GM08714 (cell line): ENCODE results near the gene NINJ2.

ENCODE experiments used
- H3K4me3 ChIP-seq: fragments of 200-500 bp; sonication (Bioruptor generic); 2 replicates; pipeline ENCODE4 v1.5.1; 2014; ENCODE audit warnings: mild to moderate bottlenecking, low read length, inconsistent platforms
- ZNF274 ChIP-seq: IDR thresholded peaks from 2 replicates; pipeline ENCODE4 v1.6.1; 2012; ENCODE audit warnings: mild to moderate bottlenecking, low read depth, low read length

Gene NINJ2

DNA sequence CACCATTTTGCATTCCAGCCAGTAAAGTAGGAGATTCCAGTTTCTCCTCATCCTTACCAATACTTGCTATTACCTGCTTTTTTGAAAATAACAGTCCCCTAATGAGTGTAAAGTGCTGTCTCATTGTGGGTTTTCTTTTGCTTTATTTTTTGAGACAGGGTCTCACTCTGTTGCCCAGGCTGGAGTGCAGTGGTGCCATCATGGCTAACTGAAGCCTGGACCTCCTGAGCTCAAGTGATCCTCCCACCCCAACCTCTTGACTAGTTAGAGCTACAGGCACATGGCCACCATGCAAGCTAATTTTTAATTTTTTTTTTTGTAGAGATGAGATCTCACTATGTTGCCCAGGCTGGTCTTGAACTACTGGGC is 60.6 kb downstream of the NINJ2 start:
- no peak overlapping the region for H3K4me3 ChIP-seq
- TF ChIP-seq ZNF274: no peak

DNA sequence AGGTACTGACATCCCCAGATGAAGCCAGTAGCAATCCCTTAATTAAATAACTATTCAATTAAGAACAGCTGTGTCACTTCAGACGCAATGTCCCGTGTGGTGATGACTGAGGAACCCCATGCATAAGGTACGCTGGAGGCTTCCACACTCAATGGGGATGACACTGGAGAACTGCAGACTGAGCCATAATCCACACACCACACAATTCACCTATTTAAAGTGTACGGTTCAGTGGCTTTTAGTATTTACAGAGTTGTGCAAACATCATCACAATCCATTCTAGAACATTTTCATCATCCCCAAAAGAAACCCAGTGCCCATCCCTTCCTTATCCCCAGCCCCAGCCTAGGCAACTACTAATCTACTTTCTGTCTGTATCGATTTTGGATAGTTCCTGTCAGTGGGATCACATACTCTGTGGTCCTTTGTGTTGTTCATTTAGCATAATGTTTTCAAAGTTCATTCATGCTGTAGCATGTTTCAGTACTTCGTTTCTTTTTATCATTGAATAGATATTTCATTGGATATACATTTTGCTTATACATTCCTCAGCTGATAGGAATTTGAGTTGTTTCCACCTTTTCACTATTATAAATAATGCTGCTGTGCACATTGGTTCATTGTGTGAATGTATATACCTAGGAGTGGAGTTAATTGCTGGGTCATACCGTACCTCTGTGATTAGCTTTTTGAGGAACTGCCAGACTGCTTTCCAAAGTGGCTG is 61.1 kb downstream of the NINJ2 start:
- H3K4me3 ChIP-seq: no peak overlapping the region
- no peak for TF ChIP-seq ZNF274

DNA sequence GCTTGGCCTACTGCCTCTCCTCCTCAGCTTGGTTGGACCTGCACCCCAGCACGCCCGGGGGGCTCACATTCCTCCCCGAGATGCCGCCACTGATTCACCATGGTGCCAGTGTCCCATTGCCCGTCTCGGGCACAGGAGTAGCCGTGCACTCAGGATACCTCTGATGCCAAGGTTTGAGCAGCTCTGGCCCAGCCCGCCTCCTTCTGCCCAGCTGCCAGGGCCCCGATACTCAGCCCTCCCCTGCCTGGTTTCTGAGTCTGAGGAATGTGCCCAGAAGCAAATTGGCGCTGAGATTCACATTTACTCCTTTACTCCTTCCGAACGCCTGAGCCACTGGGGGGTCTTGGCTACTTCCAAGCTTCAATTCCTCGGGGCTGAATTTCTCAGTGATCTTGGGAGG is 63.5 kb downstream of the NINJ2 start:
- H3K4me3 ChIP-seq: no peak overlapping the region
- no peak for TF ChIP-seq ZNF274

GRCh38 chr12:597926-598568 is 65.2 kb downstream of the NINJ2 start:
- TF ChIP-seq ZNF274: no peak
- no peak overlapping the region for H3K4me3 ChIP-seq

GRCh38 chr12:593396-594270 is 69.6 kb downstream of the NINJ2 start:
- no peak overlapping the region for H3K4me3 ChIP-seq
- TF ChIP-seq ZNF274: no peak

- TF ChIP-seq ZNF274: no peak
These were observed 71.2 kb downstream of the NINJ2 start for GRCh38 chr12:592024-592505.

DNA sequence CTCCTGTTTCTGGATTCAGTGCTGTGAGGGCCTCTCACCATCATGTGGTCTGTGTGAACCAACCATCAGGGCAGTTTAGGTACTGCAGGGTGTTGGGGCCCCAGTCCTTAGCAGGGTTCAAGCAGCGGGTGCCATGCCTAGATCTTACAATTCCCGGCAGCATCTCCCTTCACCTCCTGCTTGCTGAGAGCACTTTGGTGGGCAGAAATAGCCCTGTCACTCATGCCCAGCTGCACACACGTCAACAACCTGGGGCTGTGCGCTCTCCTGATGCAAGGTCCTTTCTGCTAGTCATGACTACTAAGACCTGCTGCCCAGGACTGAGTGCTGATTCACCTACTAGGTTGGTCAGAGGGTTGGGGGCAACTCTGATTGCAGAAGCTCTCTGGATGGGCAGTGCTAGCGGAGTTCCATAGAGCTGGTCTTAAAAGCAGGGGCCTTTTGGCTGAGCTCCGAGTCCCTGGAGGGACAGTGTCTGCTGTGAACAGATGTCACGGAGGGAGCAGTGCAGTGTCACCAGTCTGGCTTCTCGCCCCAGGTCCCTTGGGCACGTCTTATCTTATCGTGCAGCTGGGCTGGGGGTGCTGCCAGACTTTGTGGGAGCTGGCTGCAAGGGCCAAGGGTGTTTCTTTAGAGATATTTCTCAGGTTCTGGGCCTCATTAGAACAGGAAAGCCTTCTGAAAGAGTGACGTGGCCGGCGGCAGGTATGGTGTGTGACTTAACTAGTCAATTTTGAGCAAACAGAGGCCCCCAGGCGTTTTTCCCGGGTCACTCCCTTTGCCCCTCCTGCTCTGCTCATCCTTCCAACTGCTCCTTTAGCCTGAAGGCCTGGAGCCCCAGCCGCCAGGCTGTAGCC is 71.8 kb downstream of the NINJ2 start:
- no peak overlapping the region for H3K4me3 ChIP-seq
- no peak for TF ChIP-seq ZNF274

More at GRCh38 chr12:592024-592505, 71.2 kb downstream of the NINJ2 start:
- H3K4me3 ChIP-seq: no peak overlapping the region

- TF ChIP-seq ZNF274: no peak
- no peak overlapping the region for H3K4me3 ChIP-seq
These were observed 73.0 kb downstream of the NINJ2 start for GRCh38 chr12:590206-590750.

DNA sequence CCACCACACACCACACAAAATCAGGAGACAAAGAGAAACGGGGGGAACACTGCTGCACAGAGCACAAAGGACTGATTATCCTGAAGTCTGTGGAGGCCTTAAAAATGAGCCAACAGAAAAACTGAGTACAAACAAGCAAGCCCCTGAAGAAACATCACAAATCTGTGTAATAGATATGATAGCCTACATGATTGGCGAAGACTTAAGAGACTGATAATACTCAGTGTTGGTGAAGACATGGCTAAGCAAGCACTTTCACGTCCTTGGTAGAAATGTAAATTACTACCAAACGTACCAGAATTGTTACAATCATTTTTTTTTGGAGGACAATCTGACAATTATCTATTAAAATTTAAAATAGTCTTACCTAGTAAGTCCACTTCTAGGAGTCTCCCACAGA is 74.6 kb downstream of the NINJ2 start:
- TF ChIP-seq ZNF274: no peak
- no peak overlapping the region for H3K4me3 ChIP-seq

DNA sequence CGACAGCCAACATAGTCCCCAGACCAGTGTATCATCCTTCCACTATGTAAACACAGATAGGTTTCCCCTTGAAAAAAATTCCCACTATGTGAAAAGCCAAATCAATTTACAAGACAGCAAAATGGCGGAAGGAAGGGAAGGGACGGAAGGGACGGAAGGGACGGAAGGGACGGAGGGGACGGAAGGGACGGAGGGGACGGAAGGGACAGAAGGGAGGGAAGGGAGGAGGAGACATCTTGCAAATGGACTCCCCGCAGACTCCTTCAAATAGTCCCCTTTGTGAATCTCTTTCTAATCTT is 75.3 kb downstream of the NINJ2 start:
- no peak for TF ChIP-seq ZNF274

DNA sequence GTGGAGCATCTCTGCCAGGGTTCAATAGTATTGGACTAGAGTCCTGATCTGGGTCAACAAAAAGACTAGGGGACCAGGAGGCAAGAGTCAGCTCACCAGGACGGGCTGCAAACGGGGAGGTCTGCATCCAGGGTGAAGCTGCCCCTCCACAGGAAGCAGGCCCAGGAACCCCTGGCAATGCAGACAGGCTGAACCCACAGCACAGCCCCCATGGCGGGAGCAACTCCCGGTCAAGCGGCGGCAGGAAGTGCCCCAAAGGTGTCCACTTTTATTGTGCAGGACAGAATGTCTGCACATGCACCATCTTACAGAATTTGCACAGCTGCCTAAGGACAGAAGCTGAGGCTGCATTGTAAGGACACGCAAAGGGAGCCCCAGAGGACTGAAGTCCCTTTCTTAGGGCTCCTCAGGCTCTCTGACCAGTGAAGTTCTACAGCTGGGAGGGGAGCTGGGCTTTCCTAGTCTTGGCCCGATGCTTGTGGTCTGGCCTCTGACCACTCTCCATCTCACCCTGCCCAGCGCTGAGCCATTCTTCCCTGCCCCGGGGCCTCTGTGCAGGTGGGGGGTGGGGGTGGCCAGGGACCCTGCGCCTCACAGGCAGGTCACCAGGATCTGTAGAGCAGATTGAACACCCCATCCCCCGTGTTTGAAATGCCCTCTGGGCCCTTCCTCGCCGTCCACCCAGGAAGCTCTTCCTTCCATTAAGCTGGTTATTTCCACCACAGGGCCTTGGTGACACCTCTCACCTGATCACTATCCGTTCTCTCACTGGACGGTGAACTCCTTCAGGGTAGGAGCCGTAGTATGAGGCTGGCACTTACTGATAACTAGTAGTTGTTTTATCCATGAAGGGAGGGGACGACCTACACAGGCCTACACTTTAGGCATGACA is 75.9 kb downstream of the NINJ2 start:
- H3K4me3 ChIP-seq: no peak overlapping the region
- no peak for TF ChIP-seq ZNF274

More for the DNA sequence above, 75.3 kb downstream of the NINJ2 start:
- H3K4me3 ChIP-seq: no peak overlapping the region

GRCh38 chr12:586318-587071 is 76.8 kb downstream of the NINJ2 start:
- no peak for TF ChIP-seq ZNF274
- H3K4me3 ChIP-seq: no peak overlapping the region
